HG02938 (cell line): Measurements from ENCODE around the gene HSF5.

Source experiments
- ATAC-seq: cut with Tn5 transposase; IDR thresholded peaks from one replicate; pipeline ENCODE4 v1.9.1; 2021; ENCODE audit warnings: mild to moderate bottlenecking, moderate library complexity; ENCODE audit not compliant: unreplicated experiment

Gene HSF5

GRCh38 chr17:58370716-58371115 is 117.5 kb downstream of the HSF5 start:
- ATAC-seq = no peak

DNA sequence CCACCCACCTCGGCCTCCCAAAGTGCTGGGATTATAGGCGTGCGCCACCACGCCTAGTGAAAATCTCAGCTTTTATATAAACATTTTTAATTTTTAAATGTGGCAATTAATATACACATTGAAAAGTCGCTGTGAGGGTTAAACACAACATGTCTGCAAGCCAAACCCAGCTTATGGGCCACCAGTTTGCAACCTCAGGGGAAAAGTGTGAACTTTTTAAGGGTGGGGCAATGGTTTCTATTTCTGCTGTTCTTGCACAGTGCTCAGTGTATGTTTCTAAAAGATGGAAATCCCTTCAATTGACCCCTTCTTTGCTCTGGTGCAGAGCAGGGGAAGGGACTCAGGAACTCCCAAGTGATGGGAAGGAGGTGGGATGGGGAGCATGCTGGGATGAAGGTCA is 117.9 kb downstream of the HSF5 start:
- ATAC-seq = no peak
